ENCODE measurements around the gene PDE6H. TPM values are rescaled to one million over a fixed set of nuclear protein-coding genes. Genes with fewer than 3 reads are reported as not detected.
A peak's percentile ranks its signal among the peaks of the same experiment; 100 is the strongest.

PDE6H gene
- total RNA-seq, 2 donors from 2014 or later, result not detected

GRCh38 chr12:14957551-14958168 is 15.2 kb upstream of the PDE6H start:
- WGBS, result 66% methylated on average over 5 of the region's 5 CpGs
- no peaks in the 10 kb centered on the region for H3K36me3 ChIP-seq
- no peak overlapping the region for H3K4me3 ChIP-seq
- DNase-seq (ENCODE audit: low spot score), result no peak
- intact Hi-C loops (cut with DNase I), result no loop called here
- no peak for TF ChIP-seq POLR2AphosphoS5 (IDR thresholded peaks at IDR 0.05)
- no peak for TF ChIP-seq POLR2A (IDR thresholded peaks at IDR 0.05)
- no peak for TF ChIP-seq CTCF (IDR thresholded peaks at IDR 0.05)
- H3K4me1 ChIP-seq (replicated peaks), result peaks cover 2% of the 10 kb centered on the region
- H3K27ac ChIP-seq, result peak overlapping the region; percentile 21 to 28
- no peaks in the 10 kb centered on the region for H3K9me3 ChIP-seq
- H3K27me3 ChIP-seq (replicated peaks; ENCODE audit: insufficient read depth), result no peaks in the 10 kb centered on the region

GRCh38 chr12:14958361-14959125 is 14.3 kb upstream of the PDE6H start:
- Histone ChIP-seq H3K27me3 (replicated peaks; ENCODE audit: insufficient read depth) (no peaks in the 10 kb centered on the region), H3K4me3 (no peak overlapping the region), H3K27ac (peak overlapping the region; percentile 14 to 21), H3K9me3 (no peaks in the 10 kb centered on the region), H3K4me1 (replicated peaks) (peaks cover 2% of the 10 kb centered on the region), H3K36me3 (no peaks in the 10 kb centered on the region)
- WGBS, result 79% methylated on average over 11 of the region's 11 CpGs
- no peak for DNase-seq (ENCODE audit: low spot score)
- intact Hi-C loops (cut with DNase I), result no loop called here
- TF ChIP-seq POLR2AphosphoS5 (IDR thresholded peaks at IDR 0.05), result no peak
- TF ChIP-seq POLR2A (IDR thresholded peaks at IDR 0.05), result no peak
- TF ChIP-seq CTCF (IDR thresholded peaks at IDR 0.05), result no peak

- Histone ChIP-seq H3K4me3 (no peak overlapping the region), H3K27me3 (replicated peaks; ENCODE audit: insufficient read depth) (no peaks in the 10 kb centered on the region), H3K36me3 (no peaks in the 10 kb centered on the region), H3K9me3 (no peaks in the 10 kb centered on the region), H3K4me1 (replicated peaks) (peaks cover 2% of the 10 kb centered on the region), H3K27ac (no peak overlapping the region)
- 96% methylated on average over 10 of the region's 10 CpGs for WGBS
- DNase-seq (ENCODE audit: low spot score), result no peak
- intact Hi-C loops (cut with DNase I), result no loop called here
- TF ChIP-seq CTCF (IDR thresholded peaks at IDR 0.05), result no peak
- TF ChIP-seq POLR2A (IDR thresholded peaks at IDR 0.05), result no peak
- no peak for TF ChIP-seq POLR2AphosphoS5 (IDR thresholded peaks at IDR 0.05)
Measured at GRCh38 chr12:14959126-14959440, 13.8 kb upstream of the PDE6H start.

GRCh38 chr12:14959463-14959862 is 13.4 kb upstream of the PDE6H start:
- DNase-seq (ENCODE audit: low spot score), result no peak
- Histone ChIP-seq H3K27ac (peak overlapping the region in 1 of 2 donors; percentile 17), H3K27me3 (replicated peaks; ENCODE audit: insufficient read depth) (no peaks in the 10 kb centered on the region), H3K9me3 (no peaks in the 10 kb centered on the region), H3K36me3 (no peaks in the 10 kb centered on the region), H3K4me3 (no peak overlapping the region), H3K4me1 (replicated peaks) (peaks cover 2% of the 10 kb centered on the region)
- no peak for TF ChIP-seq CTCF (IDR thresholded peaks at IDR 0.05)
- no peak for TF ChIP-seq POLR2AphosphoS5 (IDR thresholded peaks at IDR 0.05)
- 69% methylated on average over 3 of the region's 3 CpGs for WGBS
- intact Hi-C loops (cut with DNase I), result no loop called here

Measured in prostate gland (tissue), 2 donors.